ENCODE results near the gene RAX2. TPM values are rescaled to one million over a fixed set of nuclear protein-coding genes. Genes with fewer than 3 reads are reported as not detected.

RAX2 gene
- total and polyA plus RNA-seq, 9 of the 15 experiments (the other 6 are each of a cell fraction or from before 2014, with no cell fraction given): not detected

DNA sequence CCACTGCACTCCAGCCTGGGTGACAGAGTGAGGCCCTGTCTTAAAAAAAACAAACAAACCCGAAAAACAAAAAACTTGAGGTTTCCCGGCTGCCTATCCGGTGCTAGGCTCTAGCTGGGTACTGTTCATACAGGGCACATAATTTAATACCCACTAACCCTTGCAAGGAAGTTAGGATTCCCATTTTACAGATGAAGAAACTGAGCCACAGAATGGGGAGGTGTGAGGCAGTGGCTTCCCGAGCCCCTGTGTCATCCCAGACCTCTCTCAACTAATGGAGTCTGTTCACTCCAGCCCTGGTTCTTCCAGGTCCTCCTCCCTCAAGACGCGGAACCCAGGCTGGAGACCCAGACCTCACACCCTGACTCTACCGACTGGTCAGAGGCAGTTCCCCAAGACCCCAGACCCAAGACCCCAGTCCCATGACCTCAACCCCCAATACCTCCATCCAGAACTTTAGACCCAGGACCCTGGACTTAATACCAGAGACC is 11.1 kb downstream of the RAX2 start (continued):
- TF ChIP-seq ZNF318 (IDR thresholded peaks at IDR 0.05; ENCODE audit: borderline replicate concordance in 1 of 2, low read depth in 1 of 2) (no peak), CBX1 (IDR thresholded peaks at IDR 0.05; ENCODE audit: low read depth) (0 out of 2 replicates have a peak, but pooled peaks have one; percentile 65), ZNF217 (CRISPR knock-in tag; IDR thresholded peaks at IDR 0.05) (no peak), HDAC2 (IDR thresholded peaks at IDR 0.05) (peak; percentile 90), KDM1A (IDR thresholded peaks at IDR 0.05) (peak; percentile 82 to 89), GABPB1 (CRISPR knock-in tag; IDR thresholded peaks at IDR 0.05) (no peak), NUFIP1 (IDR thresholded peaks at IDR 0.05; ENCODE audit: partially characterized antibody) (peak; percentile 7), ZNF121 (CRISPR knock-in tag; conservative IDR thresholded peaks at IDR 0.05) (peak; percentile 3; the same call in 1 of the 2 replicates), GTF2E2 (tag; IDR thresholded peaks at IDR 0.05) (0 out of 2 replicates have a peak, but pooled peaks have one; percentile 8), HDGF (IDR thresholded peaks at IDR 0.05) (0 out of 2 replicates have a peak, but pooled peaks have one; percentile 57), TGIF2 (CRISPR knock-in tag; IDR thresholded peaks at IDR 0.05) (no peak), RCOR1 (IDR thresholded peaks at IDR 0.05; ENCODE audit: borderline replicate concordance in 1 of 2, low read depth in 2 of 2, low read length in 2 of 2) (peak in 1 of 2 experiments; percentile 80; a peak in 2 of 4 replicates), NEUROD1 (IDR thresholded peaks at IDR 0.05; ENCODE audit: borderline replicate concordance, low read depth, low read length, partially characterized antibody) (no peak)
- TF ChIP-seq, protein P1, sequence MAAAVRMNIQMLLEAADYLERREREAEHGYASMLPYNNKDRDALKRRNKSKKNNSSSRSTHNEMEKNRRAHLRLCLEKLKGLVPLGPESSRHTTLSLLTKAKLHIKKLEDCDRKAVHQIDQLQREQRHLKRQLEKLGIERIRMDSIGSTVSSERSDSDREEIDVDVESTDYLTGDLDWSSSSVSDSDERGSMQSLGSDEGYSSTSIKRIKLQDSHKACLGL (CRISPR knock-in tag; IDR thresholded peaks at IDR 0.05; ENCODE audit: borderline replicate concordance, poor library complexity, severe bottlenecking): no peak
- TF ChIP-seq, protein P2, sequence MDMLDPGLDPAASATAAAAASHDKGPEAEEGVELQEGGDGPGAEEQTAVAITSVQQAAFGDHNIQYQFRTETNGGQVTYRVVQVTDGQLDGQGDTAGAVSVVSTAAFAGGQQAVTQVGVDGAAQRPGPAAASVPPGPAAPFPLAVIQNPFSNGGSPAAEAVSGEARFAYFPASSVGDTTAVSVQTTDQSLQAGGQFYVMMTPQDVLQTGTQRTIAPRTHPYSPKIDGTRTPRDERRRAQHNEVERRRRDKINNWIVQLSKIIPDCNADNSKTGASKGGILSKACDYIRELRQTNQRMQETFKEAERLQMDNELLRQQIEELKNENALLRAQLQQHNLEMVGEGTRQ (CRISPR knock-in tag; IDR thresholded peaks at IDR 0.05): no peak

All from K562 (cell line).